ENCODE measurements around the gene MAEL.
"Not testable (repeated sequence)": the region's sequence is repeated elsewhere in the genome, so short reads cannot be mapped to it uniquely, and the experiment has no call there.

The MAEL gene

DNA sequence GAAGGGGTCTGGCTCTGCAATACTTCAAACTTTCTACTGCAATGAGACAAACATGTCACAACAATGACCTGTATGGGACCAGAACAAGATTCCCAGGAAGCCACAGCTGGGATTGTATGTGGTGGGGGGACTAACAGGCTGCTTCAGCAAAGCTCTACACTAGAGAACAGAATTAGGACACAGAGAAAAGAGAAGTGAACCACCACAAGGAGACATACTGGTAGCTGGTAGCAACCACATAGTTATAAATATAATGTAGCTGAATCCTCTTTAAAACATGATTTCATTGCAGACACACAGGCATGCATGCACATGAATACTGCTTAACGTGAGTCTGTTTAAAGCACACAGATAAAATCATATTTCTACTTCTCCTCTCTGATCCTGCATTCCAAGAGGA is 10.3 kb upstream of the MAEL start:
- no peak for DNase-seq (ENCODE audit: low spot score)

DNA sequence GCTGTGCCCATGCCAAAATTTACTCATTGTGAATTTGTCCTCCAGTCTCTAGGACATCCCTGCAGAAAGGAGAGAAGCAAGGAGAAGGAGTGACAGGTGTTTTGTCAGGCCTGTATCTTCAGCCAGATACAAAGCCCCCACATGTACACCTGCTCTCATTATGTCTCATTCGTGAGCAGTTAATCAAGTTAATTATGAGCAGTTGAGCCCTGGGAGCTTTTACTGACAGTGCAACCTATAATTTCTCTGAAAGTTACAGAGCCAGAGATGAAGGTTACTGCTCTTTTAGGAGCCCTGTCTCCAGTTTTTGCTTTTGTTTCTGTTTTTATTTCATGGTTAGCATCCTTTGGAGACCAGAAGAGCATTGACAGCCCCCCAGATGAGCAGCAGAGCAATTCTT is 8.7 kb upstream of the MAEL start:
- DNase-seq (ENCODE audit: low spot score), result no peak

DNA sequence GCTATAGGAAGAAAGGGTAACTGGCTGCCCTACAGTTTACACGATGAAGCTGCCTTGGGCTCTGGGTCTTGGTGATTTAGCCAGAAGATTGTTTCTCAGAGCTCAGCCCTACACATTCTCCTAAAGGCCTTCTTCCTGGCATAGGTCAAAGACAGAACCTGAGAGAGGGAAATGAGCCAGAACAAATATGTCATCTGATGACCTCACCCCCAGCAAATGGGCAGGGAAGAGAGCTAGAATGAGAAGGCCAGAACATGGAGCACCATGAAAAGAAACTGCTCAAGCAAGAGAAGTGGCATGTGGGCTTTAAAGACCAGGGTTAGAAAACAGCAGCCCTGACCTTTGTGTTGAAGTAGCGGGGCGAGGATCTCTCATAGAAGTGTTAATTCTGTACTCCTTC is 8.3 kb upstream of the MAEL start:
- no peak for DNase-seq (ENCODE audit: low spot score)

DNA sequence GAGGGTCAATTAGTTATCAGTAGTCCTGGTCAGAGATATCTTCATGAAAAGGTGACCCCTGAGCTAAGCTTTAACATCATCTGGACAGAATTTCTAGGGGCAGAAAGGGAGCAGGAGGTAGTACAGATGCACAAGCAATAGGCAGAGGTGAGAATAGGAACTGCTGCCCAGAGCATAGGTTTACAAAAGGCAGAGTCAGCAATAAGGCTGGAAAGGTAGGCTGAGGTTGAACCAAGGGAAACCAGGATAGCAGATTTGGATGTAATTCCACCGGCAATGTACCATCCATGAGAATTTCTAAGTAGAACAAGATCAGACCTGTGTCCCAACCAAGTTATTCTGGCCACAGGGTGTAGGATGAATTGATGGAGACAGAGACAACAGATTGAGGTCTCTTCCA is 7.5 kb upstream of the MAEL start:
- DNase-seq (ENCODE audit: low spot score), result no peak

DNA sequence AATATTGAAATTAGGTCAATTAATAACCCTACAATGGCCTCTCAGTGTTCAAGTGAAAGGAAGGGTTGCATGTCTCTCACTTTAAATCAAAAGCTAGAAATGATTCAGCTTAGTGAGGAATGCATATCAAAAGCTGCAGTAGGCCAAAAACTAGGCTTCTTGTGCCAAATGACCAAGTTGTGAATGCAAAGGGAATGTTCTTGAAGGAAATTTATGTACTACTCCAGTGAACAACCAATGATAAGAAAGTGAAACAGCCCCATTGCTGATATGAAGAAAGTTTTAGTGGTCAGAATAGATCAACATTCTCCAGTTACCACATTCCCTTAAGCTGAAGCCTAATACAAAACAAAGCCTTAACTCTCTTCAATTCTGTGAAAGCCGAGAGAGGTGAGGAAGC is 10.0 kb downstream of the MAEL start:
- DNase-seq (ENCODE audit: low spot score), result no peak

DNA sequence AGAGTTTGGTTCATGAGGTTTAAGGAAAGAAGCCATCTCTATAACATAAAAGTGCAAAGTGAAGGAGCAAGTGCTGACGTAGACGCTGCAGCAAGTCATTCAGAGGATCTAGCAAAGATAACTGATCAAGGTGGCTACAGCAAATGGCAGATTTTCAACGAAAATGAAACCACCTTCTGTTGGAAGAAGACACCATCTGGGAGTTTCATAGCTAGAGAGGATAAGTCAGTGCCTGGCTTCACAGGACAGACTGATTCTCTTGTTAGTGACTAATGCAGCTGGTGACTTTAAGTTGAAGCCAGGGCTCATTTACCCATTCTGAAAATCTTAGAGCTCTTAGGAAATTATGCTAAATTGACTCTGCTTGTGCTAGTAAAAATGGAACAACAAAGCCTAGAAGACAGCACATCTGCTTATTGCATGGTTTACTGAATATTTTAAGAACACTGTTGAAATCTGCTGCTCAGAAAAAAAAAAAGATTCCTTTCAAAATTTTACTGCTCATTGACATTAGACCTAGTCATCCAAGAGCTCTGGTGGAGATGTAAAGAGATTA is 10.5 kb downstream of the MAEL start:
- no peak for DNase-seq (ENCODE audit: low spot score)

DNA sequence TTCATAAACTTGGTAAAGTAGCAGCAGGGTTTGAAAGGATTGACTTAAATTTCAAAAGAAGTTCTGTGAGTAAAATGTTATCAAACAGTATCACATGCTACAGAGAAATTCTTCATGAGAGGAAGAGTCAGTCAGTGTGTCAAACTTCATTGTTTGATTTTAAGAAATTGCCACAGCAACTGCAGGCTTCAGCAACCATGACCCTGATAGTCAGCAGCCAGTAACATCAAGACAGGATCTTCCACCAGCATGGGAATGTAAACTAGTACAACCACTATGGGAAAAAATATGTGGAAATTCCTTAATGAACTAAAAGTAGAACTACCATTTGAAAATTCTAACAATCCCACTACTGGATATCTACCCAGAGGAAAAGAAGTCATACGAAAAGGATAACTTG is 11.5 kb downstream of the MAEL start:
- no peak for DNase-seq (ENCODE audit: low spot score)

DNA sequence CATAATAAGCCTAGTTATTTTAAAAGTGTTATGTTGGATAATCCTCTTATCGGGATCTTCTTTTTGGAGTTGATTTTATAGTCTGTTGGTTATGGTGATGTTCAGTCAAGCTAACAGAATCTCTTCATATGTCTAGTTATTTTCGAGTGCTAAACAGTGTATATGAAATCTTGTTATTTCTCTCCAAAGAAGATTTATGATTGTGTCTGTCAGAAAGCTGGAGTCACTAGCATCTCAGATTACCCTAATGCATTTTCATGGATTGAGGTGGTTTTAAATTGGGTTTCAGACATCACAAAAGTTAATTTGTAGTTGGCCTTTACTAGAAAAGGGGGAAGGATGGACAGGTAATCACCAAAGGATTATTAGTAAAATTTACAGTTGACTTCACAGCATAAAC is 13.3 kb downstream of the MAEL start:
- DNase-seq (ENCODE audit: low spot score), result no peak

DNA sequence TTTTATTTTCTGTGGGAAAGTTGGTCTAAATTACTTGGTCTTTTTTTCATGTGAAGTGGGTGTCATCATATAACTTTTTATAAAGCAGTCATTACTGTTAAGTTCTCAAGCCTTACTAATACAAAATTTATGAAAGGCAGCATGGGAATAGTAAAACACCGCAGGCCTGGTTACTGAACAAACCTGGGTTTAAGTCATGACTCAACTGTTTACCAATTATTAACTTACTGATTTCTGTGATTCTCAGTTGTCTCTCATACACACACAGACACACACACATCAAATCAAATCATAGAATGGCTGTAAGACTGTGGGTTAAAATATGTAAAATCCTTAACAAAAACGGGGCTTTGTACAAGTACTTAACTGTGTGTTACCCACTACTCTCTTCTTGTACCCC is 14.6 kb downstream of the MAEL start:
- DNase-seq (ENCODE audit: low spot score), result no peak

DNA sequence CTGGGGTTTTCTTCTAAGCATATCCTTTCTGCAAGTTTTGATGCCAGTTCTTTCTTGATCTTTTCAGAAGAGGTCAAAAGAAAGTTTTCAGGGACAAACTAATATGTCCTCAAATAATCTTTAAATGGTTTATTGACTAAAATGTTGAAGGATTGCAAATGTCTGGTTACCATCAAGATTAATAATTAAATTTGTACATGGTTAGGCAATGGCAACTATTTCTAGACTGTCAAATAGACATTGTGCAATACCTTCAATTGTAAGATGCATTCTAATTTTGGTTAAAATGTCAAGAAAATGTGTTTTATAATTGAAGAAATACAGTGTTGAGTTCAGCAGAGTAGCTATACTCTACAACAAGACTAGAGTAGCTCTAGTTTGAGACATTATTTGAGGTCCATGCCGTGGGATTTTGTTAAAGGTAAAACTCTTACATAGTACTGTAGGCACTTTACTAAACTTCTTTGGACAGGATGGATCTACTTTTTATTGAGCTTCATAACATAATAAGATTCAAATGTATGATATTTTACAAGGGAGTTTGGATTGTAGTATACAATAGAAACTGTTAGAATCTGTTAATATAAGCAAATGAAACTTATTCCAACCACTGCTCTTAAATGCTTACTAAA is 22.6 kb downstream of the MAEL start:
- no peak for DNase-seq (ENCODE audit: low spot score)

DNA sequence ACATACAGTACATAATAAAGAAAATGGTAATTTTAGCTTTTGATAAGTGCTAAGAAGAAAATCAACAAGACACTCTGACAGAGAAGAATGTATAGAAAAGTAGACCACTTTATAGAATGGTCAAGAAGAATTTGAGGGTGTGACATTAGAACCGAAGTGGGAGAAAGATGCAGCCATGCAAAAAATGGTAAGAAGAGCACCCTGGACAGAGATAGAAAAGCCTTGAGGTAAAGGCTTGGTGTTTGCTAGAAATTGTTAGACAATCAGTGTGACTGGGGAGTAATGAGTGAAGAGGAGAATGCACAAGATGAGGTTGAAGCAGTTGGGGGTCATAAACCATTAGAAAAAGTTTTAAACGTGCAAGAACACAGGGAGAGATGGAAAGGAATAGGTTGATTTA is 23.5 kb downstream of the MAEL start:
- DNase-seq (ENCODE audit: low spot score), result no peak

DNA sequence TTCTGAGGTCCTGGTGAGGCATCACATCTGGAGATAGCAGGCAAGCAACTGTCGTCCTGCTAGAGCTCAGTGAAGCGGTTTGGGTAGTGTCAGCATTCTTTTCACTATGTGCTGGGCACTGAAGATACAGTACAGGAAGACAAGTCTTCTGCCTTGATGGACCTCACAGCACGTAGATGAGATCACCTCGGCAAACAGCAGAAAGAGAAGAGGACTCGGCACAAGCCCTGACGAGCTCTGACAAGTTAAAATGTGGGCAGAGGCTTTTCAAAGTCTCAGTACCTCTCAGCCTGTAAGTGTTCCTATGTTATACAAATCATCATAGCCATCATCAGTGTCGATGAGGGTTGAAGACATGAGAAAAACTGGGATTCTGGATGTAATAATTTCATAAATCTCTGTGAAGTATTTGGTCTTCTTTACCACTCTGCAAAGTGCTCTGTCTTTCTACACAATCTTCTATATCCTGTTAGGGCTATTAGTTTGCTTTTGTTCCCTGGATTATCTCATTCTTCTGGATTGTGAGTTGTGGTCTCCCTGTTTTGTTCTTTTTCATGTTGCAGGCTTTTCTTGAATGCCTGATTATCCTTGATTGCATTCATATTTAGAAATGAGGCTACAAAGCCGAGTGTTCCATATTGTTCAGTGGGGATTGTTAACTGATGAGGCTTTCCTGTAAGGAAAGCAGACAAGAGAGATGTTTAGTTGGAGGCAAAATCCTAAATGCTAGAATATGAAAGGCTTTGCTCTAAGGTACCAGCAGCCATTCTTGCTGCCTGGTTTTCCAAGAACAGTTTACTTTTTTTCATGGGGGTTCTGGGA is 24.2 kb downstream of the MAEL start:
- DNase-seq (ENCODE audit: low spot score), result no peak

DNA sequence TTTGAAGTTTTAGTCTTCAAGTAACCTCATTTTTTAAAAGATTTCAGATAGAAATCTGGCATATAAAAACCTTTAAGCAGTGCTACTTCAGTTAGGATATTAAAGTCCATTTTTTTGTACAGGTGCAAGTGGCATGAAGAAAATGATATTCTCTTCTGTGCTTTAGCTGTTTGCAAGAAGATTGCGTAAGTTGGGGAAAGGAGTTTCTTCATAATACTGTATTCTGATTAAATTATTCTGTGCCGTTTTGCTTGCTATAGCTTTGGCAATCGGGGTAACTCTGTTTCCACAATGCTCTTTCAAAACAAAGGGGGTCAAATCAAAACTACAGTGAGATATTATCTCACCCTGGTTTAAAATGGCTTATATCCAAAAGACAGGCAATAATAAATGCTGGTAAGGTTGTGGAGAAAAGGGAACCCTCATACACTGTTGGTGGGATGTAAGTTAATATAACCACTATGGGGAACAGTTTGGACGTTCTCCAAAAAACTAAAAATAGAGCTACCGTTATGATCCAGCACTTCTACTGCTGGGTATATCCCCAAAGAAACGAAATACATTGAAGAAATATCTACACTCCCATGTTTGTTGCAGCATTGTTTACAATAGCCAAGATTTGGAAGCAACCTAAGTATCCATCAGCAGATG is 27.1 kb downstream of the MAEL start:
- DNase-seq (ENCODE audit: low spot score), result no peak

DNA sequence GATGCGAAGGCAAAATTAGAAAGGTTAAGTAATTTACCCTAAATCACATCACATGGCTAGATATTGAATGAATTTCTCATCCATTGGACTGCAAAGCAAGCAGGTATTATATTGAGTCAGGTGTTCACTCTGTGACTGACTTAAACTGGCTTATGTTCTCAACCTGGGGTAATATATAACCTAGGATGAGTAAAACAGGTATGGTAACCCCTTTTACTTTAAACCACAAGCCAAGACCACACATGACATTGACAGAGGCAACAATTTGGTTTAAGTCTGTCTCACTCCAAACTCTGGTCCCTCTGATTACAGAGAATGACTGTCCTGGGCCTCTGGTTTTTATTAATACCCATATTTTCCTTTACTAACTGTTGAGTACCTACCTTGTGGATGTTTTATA is 33.3 kb downstream of the MAEL start:
- no peak for DNase-seq (ENCODE audit: low spot score)

DNA sequence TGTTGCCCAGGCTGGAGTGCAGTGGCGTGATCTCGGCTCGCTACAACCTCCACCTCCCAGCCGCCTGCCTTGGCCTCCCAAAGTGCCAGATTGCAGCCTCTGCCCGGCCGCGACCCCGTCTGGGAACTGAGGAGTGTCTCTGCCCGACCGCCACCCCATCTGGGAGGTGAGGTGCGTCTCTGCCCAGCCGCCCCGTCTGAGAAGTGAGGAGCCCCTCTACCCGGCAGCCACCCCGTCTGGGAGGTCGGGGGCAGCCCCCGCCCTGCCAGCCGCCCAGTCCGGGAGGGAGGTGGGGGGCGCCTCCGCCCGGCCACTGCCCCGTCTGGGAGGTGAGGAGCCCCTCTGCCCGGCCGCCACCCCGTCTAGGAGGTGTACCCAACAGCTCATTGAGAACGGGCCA is 40.5 kb downstream of the MAEL start:
- DNase-seq (ENCODE audit: low spot score), result not testable (repeated sequence)

DNA sequence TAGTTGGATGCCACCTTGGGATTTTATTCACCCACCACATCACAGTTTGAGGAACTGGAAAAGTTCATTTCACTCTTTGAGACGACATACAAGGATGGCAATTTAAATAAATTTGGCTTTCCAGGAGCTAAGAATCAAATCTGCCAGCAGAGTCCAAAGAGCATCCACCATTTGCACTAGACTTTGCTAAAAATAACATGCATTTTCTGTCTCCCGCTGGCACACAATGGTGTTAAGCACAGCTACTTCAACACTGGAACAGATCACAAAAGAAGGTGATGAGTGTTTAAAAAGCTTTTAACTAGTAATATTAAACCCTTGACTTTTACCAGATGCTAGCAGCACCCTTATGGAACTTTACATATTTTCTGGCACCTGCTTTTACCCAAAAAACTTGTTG is 44.6 kb downstream of the MAEL start:
- DNase-seq (ENCODE audit: low spot score), result no peak

DNA sequence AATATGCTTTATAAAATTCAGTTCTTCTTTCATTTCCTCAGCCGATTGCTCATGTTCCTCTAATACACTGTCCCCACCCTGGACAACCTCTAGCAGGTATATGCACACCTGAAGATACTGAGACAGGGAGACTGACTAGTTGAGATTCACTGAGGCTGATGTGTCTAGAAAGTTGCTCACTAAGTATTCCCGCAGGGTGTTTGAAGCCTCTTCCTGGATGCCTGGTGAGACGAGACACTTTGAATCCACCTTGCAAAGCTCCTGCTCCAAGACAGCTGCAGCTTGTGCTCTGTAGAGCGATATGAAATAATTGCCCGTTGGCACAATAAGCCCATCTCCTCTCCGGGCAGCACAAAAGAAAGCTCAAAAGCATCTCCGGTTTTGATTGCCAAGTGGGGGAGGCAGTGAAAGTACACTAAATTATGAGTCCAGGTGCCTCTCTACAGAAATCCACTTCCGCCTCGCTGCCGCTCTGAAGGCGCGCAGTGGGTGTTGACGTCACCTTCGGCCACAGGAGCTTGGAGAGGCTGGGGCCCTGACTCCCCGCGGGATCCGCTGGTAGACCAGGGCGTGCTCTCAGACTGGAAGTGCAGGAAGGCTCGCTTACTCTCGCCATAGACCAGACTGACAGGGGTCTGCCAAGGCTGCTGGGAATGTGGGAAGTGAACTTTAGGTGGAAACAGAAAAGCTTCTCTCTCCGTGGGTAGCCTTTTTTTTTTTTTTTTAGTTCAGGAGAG is 54.8 kb downstream of the MAEL start:
- DNase-seq (ENCODE audit: low spot score), result peak; percentile 42

DNA sequence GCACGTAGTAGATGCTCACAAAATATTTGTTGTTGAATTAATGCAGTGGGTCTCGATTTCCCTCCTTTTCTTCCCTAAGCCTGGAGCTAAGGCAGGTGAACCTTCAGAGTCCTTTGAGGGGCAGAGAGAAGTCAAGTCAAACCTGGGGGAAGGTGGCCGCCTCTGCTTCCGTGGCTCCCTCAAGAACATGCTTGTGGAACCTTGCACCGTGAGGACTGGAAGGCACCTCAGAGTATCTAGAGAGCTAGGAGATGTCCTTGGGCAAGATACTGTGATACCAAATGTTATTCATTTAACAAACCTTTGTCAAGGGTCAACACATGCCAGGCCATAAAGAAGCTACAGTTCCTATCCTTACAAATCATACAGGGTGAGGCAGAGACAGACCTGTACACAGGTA is 62.8 kb downstream of the MAEL start:
- DNase-seq (ENCODE audit: low spot score), result no peak

DNA sequence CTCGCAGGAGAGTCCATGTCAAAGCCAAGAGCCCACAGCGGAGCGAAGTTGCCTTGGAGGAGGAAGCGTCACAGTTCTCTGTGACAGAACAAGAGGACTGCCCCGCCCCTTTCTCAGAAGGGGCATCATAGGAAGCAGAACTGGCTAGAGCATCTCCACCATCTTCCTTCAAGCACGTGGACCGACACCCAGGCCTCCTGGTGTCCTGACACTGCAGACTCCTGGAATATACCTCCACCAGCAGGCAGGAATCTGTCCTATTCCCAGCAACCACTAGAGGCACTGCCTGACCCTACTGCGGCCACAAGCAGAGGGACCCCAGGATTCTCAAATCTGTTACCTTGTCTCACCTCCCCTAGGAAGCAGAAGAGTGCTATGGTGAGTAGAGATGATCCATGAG is 63.3 kb downstream of the MAEL start:
- DNase-seq (ENCODE audit: low spot score), result peak; percentile 19

DNA sequence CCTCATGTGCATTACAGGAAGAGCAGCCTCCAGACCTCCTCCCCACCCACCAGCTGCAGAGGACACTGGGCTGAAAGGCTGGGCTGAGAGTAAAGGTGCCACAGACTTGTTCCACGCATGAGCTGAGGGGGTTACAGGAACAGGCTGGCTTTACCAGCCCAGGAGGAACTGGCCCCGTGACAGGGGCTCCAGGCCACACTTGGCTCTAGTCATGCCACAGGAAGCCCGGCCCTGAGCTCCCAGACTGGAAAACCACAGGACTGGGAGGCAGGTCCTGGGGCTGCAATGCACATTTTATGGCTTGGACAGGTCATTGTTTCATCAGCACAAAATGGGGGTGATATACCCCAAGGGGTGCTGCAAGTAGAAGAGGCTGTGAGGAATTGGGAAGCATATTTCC is 65.5 kb downstream of the MAEL start:
- no peak for DNase-seq (ENCODE audit: low spot score)

DNA sequence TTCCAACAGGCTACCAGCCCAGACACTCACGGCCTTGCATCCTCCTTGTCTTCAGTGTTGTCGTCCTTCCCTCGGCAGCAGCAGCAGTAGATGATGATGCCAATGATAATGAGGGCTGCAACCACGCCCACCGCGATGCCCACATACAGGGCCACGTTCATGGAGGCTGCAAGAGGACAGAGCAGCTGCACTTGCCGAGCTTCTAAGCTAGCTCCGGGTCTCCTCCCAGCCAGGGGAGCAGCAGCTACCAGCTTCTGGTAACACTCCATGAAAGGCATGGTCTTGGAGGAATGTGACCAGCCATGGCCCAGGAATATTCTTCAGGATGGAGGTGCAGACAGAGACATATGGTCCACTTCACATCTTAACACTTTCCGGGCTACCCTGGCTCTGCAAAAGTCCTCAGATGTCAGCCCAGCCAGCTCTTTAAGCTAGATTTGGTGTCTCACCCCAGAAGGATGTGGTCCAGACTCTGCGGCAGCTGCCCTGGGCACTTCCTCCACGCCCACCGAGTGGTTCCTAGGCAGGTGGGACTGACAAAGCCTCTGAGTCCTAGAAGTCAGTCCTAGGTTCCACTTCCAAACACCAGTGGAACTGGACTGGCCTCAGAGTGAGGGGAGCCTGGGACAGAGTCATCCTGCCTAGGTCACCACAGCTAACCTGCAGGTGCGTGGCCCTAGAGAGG is 66.0 kb downstream of the MAEL start:
- no peak for DNase-seq (ENCODE audit: low spot score)

Measured in HuH-7.5 (cell line).